G401.6 (cell line): Measurements from ENCODE around the gene CNRIP1.
"Not testable (repeated sequence)": the region's sequence is repeated elsewhere in the genome, so short reads cannot be mapped to it uniquely, and the experiment has no call there.

Experiments
- FAIRE-seq: peaks from 2 replicates; lab custom pipeline; 2012; peaks lifted over from hg19 to GRCh38; lab: Jason Lieb, UNC

CNRIP1 gene

DNA sequence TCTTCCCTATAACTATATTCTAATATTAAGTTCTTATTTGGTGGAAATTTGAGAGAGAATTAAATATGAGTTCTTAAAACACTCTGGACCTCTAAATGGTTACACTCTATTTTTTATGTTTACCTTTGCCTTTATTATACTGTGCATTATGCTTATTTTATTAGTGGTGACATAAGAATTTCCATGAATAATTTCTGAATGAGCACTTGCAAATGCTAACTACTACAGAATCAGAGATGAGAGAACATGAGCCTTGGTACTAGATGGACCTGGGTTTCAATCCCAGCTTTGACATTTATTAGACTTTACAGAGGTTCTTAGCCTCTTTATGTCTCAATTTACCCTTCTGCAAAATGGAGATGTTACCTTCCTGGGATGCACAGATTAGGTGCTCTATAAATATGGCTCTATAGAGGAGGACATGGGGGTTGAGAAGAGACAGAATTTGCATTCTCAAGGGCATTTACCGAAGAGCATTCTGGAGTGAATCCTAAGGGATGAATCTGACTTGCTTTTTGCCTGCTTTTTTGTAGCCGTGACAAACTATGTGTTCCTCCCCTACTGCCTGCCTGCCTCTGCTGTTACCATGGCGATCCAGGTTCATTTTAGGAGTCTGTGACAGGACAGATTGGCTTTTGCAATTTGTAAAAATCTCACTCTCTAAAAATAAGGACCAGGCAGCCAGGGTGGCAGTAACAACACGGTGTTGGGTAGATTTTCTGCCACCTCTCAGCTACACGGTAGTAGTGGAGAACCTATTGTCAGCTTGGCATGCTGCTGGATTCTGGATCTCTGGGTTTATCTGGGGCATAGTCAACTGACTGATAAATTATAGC is 20.7 kb upstream of the CNRIP1 start:
- no peak for FAIRE-seq

DNA sequence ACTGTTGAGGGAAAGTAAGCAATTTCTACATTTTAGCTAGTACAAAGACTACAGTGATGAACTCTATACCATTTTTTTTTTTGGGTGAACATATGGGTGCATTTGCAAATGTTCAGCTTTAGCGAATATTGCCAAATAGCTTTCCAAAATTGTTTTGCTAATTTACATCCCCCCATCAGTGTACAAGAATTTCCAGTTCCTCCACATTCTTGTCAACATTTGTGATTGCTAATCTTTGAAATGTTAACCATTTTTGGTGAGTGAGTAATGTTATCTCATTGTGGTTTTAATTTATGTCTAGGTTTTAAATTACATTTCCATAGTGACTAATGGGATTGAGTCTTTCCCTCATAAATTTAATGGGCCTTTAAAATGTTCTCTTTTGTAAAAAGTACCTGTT is 16.4 kb upstream of the CNRIP1 start:
- no peak for FAIRE-seq

GRCh38 chr2:68333931-68334330 is 14.2 kb upstream of the CNRIP1 start:
- no peak for FAIRE-seq

GRCh38 chr2:68333009-68333408 is 13.3 kb upstream of the CNRIP1 start:
- no peak for FAIRE-seq

GRCh38 chr2:68330691-68331090 is 10.9 kb upstream of the CNRIP1 start:
- no peak for FAIRE-seq

GRCh38 chr2:68328901-68329300 is 9.2 kb upstream of the CNRIP1 start:
- no peak for FAIRE-seq

- FAIRE-seq: no peak
These were observed 5.3 kb upstream of the CNRIP1 start for GRCh38 chr2:68325056-68325455.

GRCh38 chr2:68320118-68320641 is 431 bp upstream of the CNRIP1 start:
- FAIRE-seq: no peak

DNA sequence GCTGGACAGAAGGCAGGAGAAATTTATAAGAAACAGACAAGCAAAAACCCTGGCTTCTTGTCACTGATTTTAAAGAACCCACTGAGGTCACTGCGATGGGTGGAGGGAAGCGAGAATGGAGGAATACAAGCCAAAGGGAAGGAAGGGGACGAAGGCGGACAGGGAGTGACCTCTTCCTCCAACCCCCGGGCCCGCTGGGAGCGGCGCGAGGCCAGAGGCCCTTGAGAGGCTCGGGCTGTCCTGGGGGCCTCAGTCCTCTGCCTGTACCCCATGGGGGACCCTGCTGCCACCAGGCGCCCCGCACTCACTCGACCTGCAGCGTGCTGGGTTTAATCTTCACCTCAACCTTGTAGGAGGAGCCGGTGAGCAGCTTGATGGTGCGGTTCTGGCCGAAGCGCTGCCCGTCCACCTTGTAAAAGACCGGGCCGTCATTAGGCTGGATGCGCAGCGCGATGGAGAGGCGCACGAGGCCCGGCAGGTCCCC is 793 bp downstream of the CNRIP1 start:
- no peak for FAIRE-seq

GRCh38 chr2:68317971-68318913 is 1.5 kb downstream of the CNRIP1 start:
- no peak for FAIRE-seq

DNA sequence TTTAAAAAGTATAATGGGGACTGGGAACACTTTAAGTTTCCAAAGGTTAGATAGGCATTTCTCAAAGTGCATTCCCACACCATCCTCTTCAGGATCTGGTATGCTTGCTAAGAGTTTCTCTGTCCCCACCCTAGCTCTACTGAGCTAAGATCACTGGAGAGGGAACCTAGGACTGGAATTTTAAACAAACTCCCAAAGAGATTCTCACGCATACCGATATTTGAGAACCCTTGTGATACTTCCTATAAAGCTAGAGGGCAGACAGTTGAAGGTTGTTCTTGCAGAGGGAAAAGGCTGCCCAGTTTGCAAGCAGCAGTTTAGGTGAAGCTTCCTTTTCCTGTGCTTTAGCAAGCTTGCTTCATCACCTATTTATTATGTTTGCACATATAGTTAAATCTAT is 3.6 kb downstream of the CNRIP1 start:
- no peak for FAIRE-seq

GRCh38 chr2:68311033-68311432 is 8.7 kb downstream of the CNRIP1 start:
- no peak for FAIRE-seq

- no peak for FAIRE-seq
These were observed 10.3 kb downstream of the CNRIP1 start for GRCh38 chr2:68309426-68309825.

DNA sequence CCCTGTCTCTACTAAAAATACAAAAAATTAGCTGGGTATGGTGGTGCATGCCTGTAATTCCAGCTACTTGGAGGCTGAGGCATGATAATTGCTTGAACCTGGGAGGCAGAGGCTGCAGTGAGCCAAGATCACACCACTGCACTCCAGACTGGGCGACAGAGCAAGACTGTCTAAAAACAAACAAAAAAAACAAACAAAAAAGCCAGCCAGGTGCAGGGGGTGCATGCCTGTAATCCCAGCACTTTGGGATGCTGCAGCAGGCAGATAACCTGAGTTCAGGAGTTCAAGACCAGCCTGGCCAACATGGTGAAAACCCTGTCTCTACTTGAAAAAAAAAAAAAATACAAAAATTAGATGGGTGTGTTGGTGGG is 15.9 kb downstream of the CNRIP1 start:
- FAIRE-seq: not testable (repeated sequence)

DNA sequence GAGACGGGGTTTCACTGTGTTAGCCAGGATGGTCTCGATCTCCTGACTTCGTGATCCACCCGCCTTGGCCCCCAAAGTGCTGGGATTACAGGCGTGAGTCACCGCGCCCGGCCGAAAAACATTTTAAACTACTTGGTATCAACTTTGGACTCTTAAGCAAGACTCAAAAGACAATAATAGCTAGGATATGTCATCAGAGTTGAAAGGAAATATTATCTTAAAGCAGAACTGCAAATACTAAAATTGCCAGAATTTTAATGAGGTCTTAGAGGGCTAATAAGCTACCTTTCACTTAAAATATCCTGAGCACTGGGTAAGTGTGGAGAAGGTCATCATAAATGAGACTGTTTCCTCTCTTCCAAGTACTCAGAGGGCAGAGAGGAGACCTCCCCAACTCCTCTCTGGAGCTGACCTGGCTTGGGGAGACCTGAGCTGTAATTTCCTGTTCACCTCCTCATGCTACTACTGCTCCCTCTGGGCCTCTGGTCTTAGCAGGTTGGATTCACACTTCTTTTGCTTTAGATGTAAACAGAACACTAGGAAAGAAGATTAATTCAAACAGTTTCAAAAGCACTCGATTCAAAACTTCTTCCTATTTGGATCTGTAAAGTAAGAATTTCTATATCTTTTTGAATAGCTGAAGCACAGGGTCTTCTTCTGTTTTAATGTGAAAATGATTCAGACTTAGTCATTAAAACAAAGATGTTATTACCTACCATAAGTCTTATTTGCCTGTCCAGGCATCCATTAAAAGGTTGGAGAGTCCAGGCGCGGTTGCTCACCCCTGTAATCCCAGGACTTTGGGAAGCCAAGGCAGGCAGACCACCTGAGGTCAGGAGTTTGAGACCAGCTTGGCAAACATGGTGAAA is 16.5 kb downstream of the CNRIP1 start:
- FAIRE-seq: no peak

DNA sequence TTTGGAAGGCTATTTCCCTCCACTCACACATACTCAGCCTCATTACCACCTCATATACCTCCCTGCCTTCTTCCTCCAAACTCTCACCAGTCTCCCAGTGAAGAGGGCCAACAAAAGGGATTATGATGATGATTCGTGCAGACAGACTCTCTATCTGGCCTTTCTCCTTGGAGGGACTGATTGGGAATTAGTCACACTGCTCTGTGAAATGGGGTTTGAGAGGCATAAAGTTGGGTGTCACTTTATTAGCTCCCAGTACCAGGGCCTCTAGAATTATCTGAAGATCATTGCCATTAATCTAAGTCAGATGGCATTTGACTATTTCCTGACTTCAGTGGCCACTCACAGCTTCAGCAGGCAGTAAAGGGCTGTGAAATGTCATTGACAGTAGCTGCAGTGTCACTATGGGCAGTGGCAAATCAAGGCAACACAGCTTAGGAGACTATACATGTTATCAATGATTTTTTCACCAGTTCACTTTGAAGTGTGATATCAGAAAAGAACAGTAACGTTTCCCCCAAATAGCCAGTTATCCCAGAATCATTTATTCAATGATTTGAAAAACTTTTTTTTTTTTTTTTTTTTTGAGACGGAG is 17.4 kb downstream of the CNRIP1 start:
- FAIRE-seq: no peak

- FAIRE-seq: no peak
These were observed 24.2 kb downstream of the CNRIP1 start for GRCh38 chr2:68295516-68295915.

DNA sequence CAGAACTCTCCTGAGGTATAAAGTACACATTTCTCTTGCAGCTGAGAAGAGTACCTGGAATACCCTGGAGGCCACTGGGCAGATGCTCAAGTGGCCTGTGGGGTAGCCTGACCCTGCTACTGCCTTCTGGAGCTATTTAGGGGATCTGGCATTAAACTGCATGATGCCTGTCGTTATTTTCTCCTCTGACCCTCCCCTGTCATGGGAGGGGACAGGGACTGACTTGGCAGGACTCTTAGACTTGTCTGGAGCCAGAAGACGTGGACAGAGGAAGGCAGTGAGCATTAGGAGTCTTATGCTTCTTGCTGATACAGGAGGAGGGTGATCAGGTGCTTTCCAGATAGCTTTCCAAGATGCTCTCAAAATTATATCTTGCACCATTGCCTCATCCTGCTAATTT is 24.8 kb downstream of the CNRIP1 start:
- no peak for FAIRE-seq

GRCh38 chr2:68294187-68294586 is 25.6 kb downstream of the CNRIP1 start:
- FAIRE-seq: no peak

- FAIRE-seq: no peak
These were observed 26.0 kb downstream of the CNRIP1 start for GRCh38 chr2:68293755-68294154.

GRCh38 chr2:68293024-68293423 is 26.7 kb downstream of the CNRIP1 start:
- FAIRE-seq: no peak
